CD14-positive monocyte (primary cell): ENCODE data around the gene PPIP5K1. TPM values are rescaled to one million over a fixed set of nuclear protein-coding genes. Genes with fewer than 3 reads are reported as not detected.

Experiments used
- DNase-seq, 3 donors: peaks; one replicate each; pipeline ENCODE4 v3.0.0-alpha.2; 2011 to 2022
- H2AFZ ChIP-seq: 2 replicates; pipeline ENCODE4 v1.6.0; 2012; ENCODE audit warnings: mild to moderate bottlenecking, low read depth, low read length, inconsistent platforms; ENCODE audit not compliant: insufficient read depth, poor library complexity, severe bottlenecking
- H3K27ac ChIP-seq, 2 donors: 1 replicate in 1 of 2; 2 replicates in 1 of 2; pipeline ENCODE4 v1.5.1; 2012 to 2013; ENCODE audit warnings: low read length in 2 of 2, control low read depth in 1 of 2, inconsistent platforms in 1 of 2, low read depth in 1 of 2, mild to moderate bottlenecking in 1 of 2
- H3K27me3 ChIP-seq, 2 donors: one replicate each; pipeline versions ENCODE4 v1.6.0 to v1.6.1; 2011 to 2013; ENCODE audit warnings: low read length in 2 of 2; ENCODE audit not compliant: control insufficient read depth in 2 of 2, insufficient read depth in 2 of 2
- H3K36me3 ChIP-seq, 2 donors: replicated peaks in 1 of 2; 1 replicate in 1 of 2; 2 replicates in 1 of 2; pipeline versions ENCODE4 v1.5.1 to v1.6.1; 2012 to 2013; ENCODE audit warnings: low read length in 2 of 2, control low read depth in 1 of 2, inconsistent platforms in 1 of 2, mild to moderate bottlenecking in 1 of 2; ENCODE audit not compliant: insufficient read depth in 2 of 2, control insufficient read depth in 1 of 2
- H3K4me1 ChIP-seq, 2 donors: 1 replicate in 1 of 2; 2 replicates in 1 of 2; pipeline versions ENCODE4 v1.5.1 to v1.6.1; 2012 to 2013; ENCODE audit warnings: low read length in 2 of 2, control low read depth in 1 of 2, inconsistent platforms in 1 of 2, mild to moderate bottlenecking in 1 of 2, moderate library complexity in 1 of 2; ENCODE audit not compliant: insufficient read depth in 2 of 2, control insufficient read depth in 1 of 2
- H3K4me2 ChIP-seq: replicated peaks from 2 replicates; pipeline ENCODE3; 2012; ENCODE audit warnings: low read length, moderate library complexity, mild to moderate bottlenecking; ENCODE audit not compliant: poor library complexity, severe bottlenecking; ENCODE audit errors: extremely low read depth
- H3K4me3 ChIP-seq, 3 experiments: fragments of 200-600 bp in 1 of 3; sonication (generic) in 1 of 3; replicated peaks in 1 of 3; 1 replicate in 2 of 3; 2 replicates in 1 of 3; pipeline ENCODE4 v1.5.1; 2011 to 2013; ENCODE audit warnings: low read length in 3 of 3, mild to moderate bottlenecking in 3 of 3, control low read depth in 2 of 3, low read depth in 2 of 3, inconsistent platforms in 1 of 3, moderate library complexity in 1 of 3
- H3K79me2 ChIP-seq: 2 replicates; pipeline ENCODE4 v1.6.0; 2012; ENCODE audit warnings: mild to moderate bottlenecking, control low read depth, inconsistent platforms, low read length, moderate library complexity; ENCODE audit not compliant: insufficient read depth
- H3K9ac ChIP-seq: 2 replicates; pipeline ENCODE4 v1.6.0; 2017; ENCODE audit warnings: low read length, mild to moderate bottlenecking; ENCODE audit not compliant: insufficient read depth, poor library complexity, severe bottlenecking
- H3K9me3 ChIP-seq, 2 donors: replicated peaks in 1 of 2; 1 replicate in 1 of 2; 2 replicates in 1 of 2; pipeline versions ENCODE4 v1.5.1 to v1.6.1; 2012 to 2013; ENCODE audit warnings: low read length in 2 of 2, control low read depth in 1 of 2; ENCODE audit not compliant: control insufficient read depth in 1 of 2, insufficient read depth in 1 of 2
- H4K20me1 ChIP-seq: 2 replicates; pipeline ENCODE4 v1.6.0; 2012; ENCODE audit warnings: mild to moderate bottlenecking, low read length, control low read depth, moderate library complexity; ENCODE audit not compliant: insufficient read depth
- H3K27ac Mint-ChIP-seq, 7 donors: one replicate each; pipeline ENCODE4 v1.8.0; 2020; ENCODE audit warnings: mild to moderate bottlenecking in 7 of 7, mixed read lengths in 7 of 7, moderate library complexity in 6 of 7, inconsistent platforms in 2 of 7
- H3K27me3 Mint-ChIP-seq, 3 donors: one replicate each; pipeline ENCODE4 v1.8.0; 2021 to 2022; ENCODE audit warnings: low read depth in 3 of 3, mild to moderate bottlenecking in 3 of 3, mixed read lengths in 3 of 3, moderate library complexity in 3 of 3, inconsistent platforms in 1 of 3
- H3K36me3 Mint-ChIP-seq, 2 donors: one replicate each; pipeline ENCODE4 v1.8.0; 2020; ENCODE audit warnings: mixed read lengths in 2 of 2, inconsistent platforms in 1 of 2, mild to moderate bottlenecking in 1 of 2
- H3K4me1 Mint-ChIP-seq: one replicate; pipeline ENCODE4 v1.8.0; 2020; ENCODE audit warnings: mild to moderate bottlenecking, mixed read lengths
- H3K4me3 Mint-ChIP-seq, 2 donors: one replicate each; pipeline ENCODE4 v1.8.0; 2020; ENCODE audit warnings: mild to moderate bottlenecking in 2 of 2, mixed read lengths in 2 of 2, moderate library complexity in 1 of 2
- H3K9me3 Mint-ChIP-seq, 7 donors: one replicate each; pipeline ENCODE4 v1.8.0; 2020 to 2022; ENCODE audit warnings: mixed read lengths in 7 of 7, mild to moderate bottlenecking in 6 of 7, moderate library complexity in 6 of 7, inconsistent platforms in 2 of 7
- CTCF ChIP-seq: fragments of 200-600 bp; IDR thresholded peaks from one replicate; pipeline ENCODE4 v1.8.0; 2022; ENCODE audit warnings: antibody characterized with exemption, mild to moderate bottlenecking
- WGBS: methylation state at CpG from one replicate; pipeline ENCODE4 v1.1.5; 2013; ENCODE audit warnings: missing lambda C conversion rate; ENCODE audit not compliant: insufficient coverage; 5-methylcytosine and 5-hydroxymethylcytosine counted together
- intact Hi-C, 2 donors: fragments of 100-400 bp; cut with micrococcal nuclease; formaldehyde crosslinking; loops; one replicate each; pipeline versions ENCODE4 v1.15.0 to v1.15.1; 2023
- polyA plus RNA-seq, 3 donors: library from polyadenylated mRNA; depleted of rRNA in 1 of 3; unstranded in 2 of 3; stranded (reverse) in 1 of 3; fragments of 300-500 nt in 2 of 3; fragments of >200 nt in 1 of 3; fragmentation: Illumina TruSeq in 2 of 3; gene quantifications; 1 replicate in 2 of 3; 2 replicates in 1 of 3; pipeline ENCODE4 v1.2.3, GENCODE V29; 2012 to 2021

PPIP5K1 gene
- polyA plus RNA-seq, 3 donors = 0.95 to 19.9 (median 2.0) TPM

GRCh38 chr15:43492673-43493601 is 97.1 kb downstream of the PPIP5K1 start, which contains the start of gene TP53BP1:
TSS of gene TP53BP1 (minus strand) at chr15:43493156. CDS start at chr15:43493043, 113 bp downstream.
- H3K79me2 ChIP-seq = no peaks in the 10 kb centered on the region
- peak; percentile 93 to 96 (median 94) for DNase-seq
- H3K9me3 Mint-ChIP-seq = no peaks in the 10 kb centered on the region
- peak within 1 kb of the TSS; percentile 97 to 98 for H3K4me3 Mint-ChIP-seq
- H3K9me3 ChIP-seq = no peaks in the 10 kb centered on the region
- H3K27ac Mint-ChIP-seq = peak within 1 kb of the TSS; percentile 95 to 99 (median 98)
- H4K20me1 ChIP-seq = no peaks in the 10 kb centered on the region
- peak within 1 kb of the TSS; percentile 68 to 91 (median 83) for H3K4me3 ChIP-seq
- peaks cover 10 to 12% of the 10 kb centered on the region in 2 donors for H3K4me1 ChIP-seq
- H3K9ac ChIP-seq = peak within 1 kb of the TSS; percentile 76
- H3K27me3 Mint-ChIP-seq = peaks cover 0 to 2% (median 0%) of the 10 kb centered on the region in 3 donors
- peak within 1 kb of the TSS; percentile 29 to 88 for H3K27ac ChIP-seq
- H3K4me1 Mint-ChIP-seq = peaks cover 13% of the 10 kb centered on the region
- H3K4me2 ChIP-seq = peak within 1 kb of the TSS; percentile 74
- peaks cover 0 to 8% of the 10 kb centered on the region in 2 donors for H3K36me3 Mint-ChIP-seq
- intact Hi-C loops = loop anchor here in 1 of 2 donors (2.0 kb wide), 1 partner anchor 18 kb away; no protein-coding TSS in a partner anchor
- WGBS = under 1% methylated on average over 46 of the region's 54 CpGs
- TF ChIP-seq CTCF = no peak
- H2AFZ ChIP-seq = peak within 1 kb of the TSS; percentile 90
- peaks cover 0 to 6% of the 10 kb centered on the region in 2 donors for H3K36me3 ChIP-seq
- H3K27me3 ChIP-seq = no peaks in the 10 kb centered on the region

GRCh38 chr15:43492266-43492665 is 97.7 kb downstream of the PPIP5K1 start:
- no peaks in the 10 kb centered on the region for H3K9me3 Mint-ChIP-seq
- Histone ChIP-seq H3K27me3 (no peaks in the 10 kb centered on the region), H3K4me3 (peak overlapping the region; percentile 68 to 91 (median 83)), H4K20me1 (no peaks in the 10 kb centered on the region), H3K36me3 (peaks cover 0 to 7% of the 10 kb centered on the region in 2 donors), H3K27ac (peak overlapping the region in 1 of 2 donors; percentile 88), H3K4me2 (peak overlapping the region; percentile 74), H3K9me3 (no peaks in the 10 kb centered on the region), H3K9ac (peak overlapping the region; percentile 76), H3K4me1 (peaks cover 10 to 12% of the 10 kb centered on the region in 2 donors), H2AFZ (peak overlapping the region; percentile 90), H3K79me2 (no peaks in the 10 kb centered on the region)
- no peak for TF ChIP-seq CTCF
- H3K4me3 Mint-ChIP-seq = peak overlapping the region; percentile 97 to 98
- H3K27me3 Mint-ChIP-seq = peaks cover 0 to 2% (median 0%) of the 10 kb centered on the region in 3 donors
- H3K27ac Mint-ChIP-seq = peak overlapping the region in 6 of 7 donors; percentile 95 to 99 (median 98)
- no peak for DNase-seq
- H3K36me3 Mint-ChIP-seq = peaks cover 0 to 14% of the 10 kb centered on the region in 2 donors
- H3K4me1 Mint-ChIP-seq = peaks cover 13% of the 10 kb centered on the region
- intact Hi-C loops = loop anchor here in 1 of 2 donors (2.0 kb wide), 1 partner anchor 19 kb away; no protein-coding TSS in a partner anchor
- 0% methylated on average over 1 of the region's 7 CpGs for WGBS
